NK-92 (cell line): Measurements from ENCODE around the gene FOXN3.

ENCODE experiments used
- DNase-seq: peaks from one replicate; lab custom pipeline; 2025; ENCODE audit not compliant: unreplicated experiment; lab: John Stamatoyannopoulos, UW

The FOXN3 gene

GRCh38 chr14:89365061-89365801 is 51.8 kb downstream of the FOXN3 start:
- no peak for DNase-seq

GRCh38 chr14:89364316-89364715 is 52.7 kb downstream of the FOXN3 start:
- no peak for DNase-seq

- no peak for DNase-seq
These were observed 56.8 kb downstream of the FOXN3 start for GRCh38 chr14:89360277-89360676.

- DNase-seq: no peak
These were observed 57.4 kb downstream of the FOXN3 start for GRCh38 chr14:89359477-89360222.

- DNase-seq: no peak
These were observed 59.3 kb downstream of the FOXN3 start for GRCh38 chr14:89357655-89358297.

- no peak for DNase-seq
These were observed 60.1 kb downstream of the FOXN3 start for GRCh38 chr14:89356927-89357326.

GRCh38 chr14:89356496-89356895 is 60.5 kb downstream of the FOXN3 start:
- DNase-seq: no peak

GRCh38 chr14:89353766-89354113 is 63.3 kb downstream of the FOXN3 start:
- DNase-seq: no peak

GRCh38 chr14:89352976-89353765 is 63.9 kb downstream of the FOXN3 start:
- DNase-seq: no peak

- DNase-seq: no peak
These were observed 65.3 kb downstream of the FOXN3 start for GRCh38 chr14:89351516-89352404.

GRCh38 chr14:89351221-89351515 is 65.9 kb downstream of the FOXN3 start:
- no peak for DNase-seq

GRCh38 chr14:89350152-89350551 is 66.9 kb downstream of the FOXN3 start:
- no peak for DNase-seq

GRCh38 chr14:89349171-89350008 is 67.6 kb downstream of the FOXN3 start:
- DNase-seq: no peak

GRCh38 chr14:89348722-89349121 is 68.3 kb downstream of the FOXN3 start:
- no peak for DNase-seq

- no peak for DNase-seq
These were observed 69.1 kb downstream of the FOXN3 start for GRCh38 chr14:89347885-89348284.

- DNase-seq: no peak
These were observed 72.1 kb downstream of the FOXN3 start for GRCh38 chr14:89344920-89345254.

- DNase-seq: no peak
These were observed 73.7 kb downstream of the FOXN3 start for GRCh38 chr14:89343356-89343755.

- no peak for DNase-seq
These were observed 75.0 kb downstream of the FOXN3 start for GRCh38 chr14:89342049-89342448.

- no peak for DNase-seq
These were observed 76.5 kb downstream of the FOXN3 start for GRCh38 chr14:89340200-89341181.
